ENCODE measurements around the gene ROR2.

Gene ROR2

GRCh38 chr9:91967259-91967658 lies 17.2 kb upstream of the ROR2 start:
- H3K4me3 ChIP-seq (ENCODE audit: low read depth, low read length): no peak overlapping the region
- no peak for TF ChIP-seq CTCF (IDR thresholded peaks at IDR 0.05; ENCODE audit: insufficient read depth, low read length, missing control alignments)
- POLR2A ChIA-PET: no interaction called here
- no peak for DNase-seq (ENCODE audit: low read depth, low spot score)
- CTCF ChIA-PET: interaction anchor here (1.5 to 4.2 kb wide), 3 partner anchors 10 to 17 kb away, joined by 4 to 24 read pairs (median 5); no protein-coding TSS in a partner anchor

- no peak for TF ChIP-seq CTCF (IDR thresholded peaks at IDR 0.05; ENCODE audit: insufficient read depth, low read length, missing control alignments)
- ChIA-PET CTCF (interaction anchor here (4.2 kb wide), 1 partner anchor 12 kb away, joined by 24 read pairs; no protein-coding TSS in a partner anchor), POLR2A (no interaction called here)
- DNase-seq (ENCODE audit: low read depth, low spot score): no peak
- no peak overlapping the region for H3K4me3 ChIP-seq (ENCODE audit: low read depth, low read length)
Observed at GRCh38 chr9:91966503-91966902, 16.5 kb upstream of the ROR2 start.

- POLR2A ChIA-PET: no interaction called here
- TF ChIP-seq CTCF (IDR thresholded peaks at IDR 0.05; ENCODE audit: insufficient read depth, low read length, missing control alignments): no peak
- CTCF ChIA-PET: interaction anchor here (1.4 to 2.7 kb wide), 6 partner anchors 9 to 189 kb away, joined by 3 to 22 read pairs (median 6); partner anchors contain the start of gene ROR2
- no peak overlapping the region for H3K4me3 ChIP-seq (ENCODE audit: low read depth, low read length)
- no peak for DNase-seq (ENCODE audit: low read depth, low spot score)
Observed at GRCh38 chr9:91963711-91964240, 13.7 kb upstream of the ROR2 start.

GRCh38 chr9:91960367-91960766 lies 10.3 kb upstream of the ROR2 start:
- ChIA-PET POLR2A (no interaction called here), CTCF (interaction anchor here (0.6 to 1.9 kb wide), 4 partner anchors 10 to 70 kb away, joined by 3 to 6 read pairs (median 4); partner anchors contain the start of gene ROR2)
- no peak for TF ChIP-seq CTCF (IDR thresholded peaks at IDR 0.05; ENCODE audit: insufficient read depth, low read length, missing control alignments)
- no peak for DNase-seq (ENCODE audit: low read depth, low spot score)
- H3K4me3 ChIP-seq (ENCODE audit: low read depth, low read length): no peak overlapping the region

GRCh38 chr9:91958174-91958573 lies 8.1 kb upstream of the ROR2 start:
- H3K4me3 ChIP-seq (ENCODE audit: low read depth, low read length): no peak overlapping the region
- TF ChIP-seq CTCF (IDR thresholded peaks at IDR 0.05; ENCODE audit: insufficient read depth, low read length, missing control alignments): no peak
- POLR2A ChIA-PET: no interaction called here
- DNase-seq (ENCODE audit: low read depth, low spot score): no peak
- CTCF ChIA-PET: interaction anchor here (1.1 kb wide), 1 partner anchor 7 kb away, joined by 9 read pairs; the partner anchor contains the start of gene ROR2

- TF ChIP-seq CTCF (IDR thresholded peaks at IDR 0.05; ENCODE audit: insufficient read depth, low read length, missing control alignments): peak; percentile 66
- CTCF ChIA-PET: interaction anchor here (0.6 to 7.9 kb wide), 43 partner anchors 9 to 531 kb away, joined by 3 to 114 read pairs (median 5); partner anchors contain the start of genes NFIL3 and SPTLC1
- H3K4me3 ChIP-seq (ENCODE audit: low read depth, low read length): peak overlapping the region; percentile 50
- POLR2A ChIA-PET: interaction anchor here (0.7 to 1.4 kb wide), 4 partner anchors 10 to 810 kb away, joined by 3 to 5 read pairs (median 3); no protein-coding TSS in a partner anchor
- DNase-seq (ENCODE audit: low read depth, low spot score): peak; percentile 83
Observed at GRCh38 chr9:91954841-91955471, 4.9 kb upstream of the ROR2 start.
